Natural killer cell (primary cell): Measurements from ENCODE around the gene KCNMB2. TPM values are rescaled to one million over a fixed set of nuclear protein-coding genes. Genes with fewer than 3 reads are reported as not detected.

Experiments
- ATAC-seq, 3 donors: fragments of 150-1000 bp in 2 of 3; fragments of 200-7000 bp in 1 of 3; cut with Tn5 transposase; 1 replicate in 1 of 3; 2 replicates in 2 of 3; pipeline ENCODE4 v1.10.0; 2021; ENCODE audit warnings: mild to moderate bottlenecking in 2 of 3, moderate library complexity in 2 of 3
- DNase-seq, 2 donors: peaks; one replicate each; pipeline versions ENCODE4 v3.0.0 to v3.0.0-alpha.2; 2013 to 2021; ENCODE audit warnings: mixed read lengths in 1 of 2
- H3K27ac ChIP-seq: one replicate; pipeline ENCODE4 v1.5.1; 2013; ENCODE audit warnings: mild to moderate bottlenecking, low read length
- H3K27me3 ChIP-seq: one replicate; pipeline ENCODE4 v1.6.1; 2013; ENCODE audit warnings: low read length; ENCODE audit not compliant: control insufficient read depth, insufficient read depth
- H3K36me3 ChIP-seq: one replicate; pipeline ENCODE4 v1.6.1; 2013; ENCODE audit warnings: low read length; ENCODE audit not compliant: control insufficient read depth, insufficient read depth
- H3K4me1 ChIP-seq: one replicate; pipeline ENCODE4 v1.6.1; 2013; ENCODE audit warnings: low read length; ENCODE audit not compliant: control insufficient read depth, insufficient read depth
- H3K4me3 ChIP-seq: one replicate; pipeline ENCODE4 v1.5.1; 2013; ENCODE audit warnings: low read length
- H3K9me3 ChIP-seq: one replicate; pipeline ENCODE4 v1.6.1; 2013; ENCODE audit warnings: low read length; ENCODE audit not compliant: control insufficient read depth, insufficient read depth
- H3K27ac Mint-ChIP-seq, 2 donors: one replicate each; pipeline ENCODE4 v1.8.0; 2022; ENCODE audit warnings: mild to moderate bottlenecking in 2 of 2, mixed read lengths in 2 of 2, moderate library complexity in 1 of 2
- H3K27me3 Mint-ChIP-seq, 2 donors: one replicate each; pipeline ENCODE4 v1.8.0; 2022; ENCODE audit warnings: low read depth in 2 of 2, mixed read lengths in 2 of 2
- H3K36me3 Mint-ChIP-seq: one replicate; pipeline ENCODE4 v1.8.0; 2022; ENCODE audit warnings: mixed read lengths
- H3K4me1 Mint-ChIP-seq, 2 donors: one replicate each; pipeline ENCODE4 v1.8.0; 2022; ENCODE audit warnings: mixed read lengths in 2 of 2
- H3K4me3 Mint-ChIP-seq: one replicate; pipeline ENCODE4 v1.8.0; 2022; ENCODE audit warnings: mild to moderate bottlenecking, moderate library complexity, mixed read lengths
- H3K9me3 Mint-ChIP-seq, 2 donors: one replicate each; pipeline ENCODE4 v1.8.0; 2022; ENCODE audit warnings: mixed read lengths in 2 of 2
- WGBS: methylation state at CpG from one replicate; pipeline ENCODE4 v1.1.7; 2013; ENCODE audit warnings: missing lambda C conversion rate; ENCODE audit not compliant: insufficient coverage; 5-methylcytosine and 5-hydroxymethylcytosine counted together
- intact Hi-C: fragments of 100-400 bp; cut with micrococcal nuclease; formaldehyde crosslinking; loops from one replicate; pipeline ENCODE4 v1.14.2; 2022
- total RNA-seq, 4 donors: library from RNA; stranded (reverse); fragments of 120-200 nt in 1 of 4; gene quantifications; one replicate each; pipeline versions ENCODE4 v1.2.3 to v1.2.4, GENCODE V29; 2013 to 2022
- TF ChIP-seq, protein P1 (sequence below): fragments of 200-600 bp; IDR thresholded peaks from one replicate; pipeline ENCODE4 v1.8.0; 2022; ENCODE audit warnings: antibody characterized with exemption

KCNMB2 gene
- total RNA-seq, 3 donors from 2014 or later (not counting 1 experiment from before 2014, with no cell fraction given), result not detected

DNA sequence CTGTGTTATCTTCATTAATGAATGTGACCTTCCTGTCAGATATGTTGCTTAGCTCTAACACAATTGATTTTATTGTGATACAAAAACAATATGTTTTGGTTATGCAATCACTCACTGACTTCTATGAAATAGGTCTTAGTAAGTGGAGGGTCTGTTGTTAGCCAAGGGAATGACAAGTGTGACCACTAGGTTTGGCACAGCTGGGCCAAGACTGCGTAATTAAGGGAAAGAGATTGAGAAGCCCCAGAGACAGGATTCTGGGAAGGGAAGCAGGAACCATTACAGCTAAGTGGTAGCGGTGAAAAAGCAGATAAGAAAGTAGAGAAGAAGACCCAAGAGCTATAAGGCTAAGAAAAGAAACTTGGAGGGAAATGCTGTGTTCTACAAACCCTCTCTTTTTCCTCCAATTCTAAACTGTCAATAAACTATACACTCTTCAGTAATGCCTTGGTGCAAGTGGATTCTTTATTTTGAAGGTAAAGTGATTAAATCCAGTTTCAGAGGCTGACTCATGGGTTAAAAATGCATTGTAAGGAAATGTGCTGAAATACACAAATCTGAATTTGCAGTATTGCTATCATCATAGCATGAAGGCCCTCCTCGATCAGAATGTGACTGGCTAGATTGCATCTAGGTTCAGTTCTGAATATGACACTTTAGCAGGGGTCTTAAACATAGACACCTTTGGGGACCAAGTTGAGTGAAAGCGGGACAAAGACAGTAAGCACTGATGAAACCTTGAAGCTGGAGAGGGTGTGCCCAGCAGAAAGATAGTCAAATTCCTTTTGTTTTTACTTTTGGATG is 26.1 kb downstream of the KCNMB2 start:
- ATAC-seq (no peak), DNase-seq (no peak)
- WGBS, result 92% methylated on average over 4 of the region's 4 CpGs
- Histone ChIP-seq H3K9me3 (no peaks in the 10 kb centered on the region), H3K4me1 (no peaks in the 10 kb centered on the region), H3K36me3 (no peaks in the 10 kb centered on the region), H3K4me3 (no peak overlapping the region), H3K27me3 (no peaks in the 10 kb centered on the region), H3K27ac (no peak overlapping the region)
- intact Hi-C loops, result no loop called here
- H3K4me3 Mint-ChIP-seq, result no peak overlapping the region
- TF ChIP-seq, protein P1, sequence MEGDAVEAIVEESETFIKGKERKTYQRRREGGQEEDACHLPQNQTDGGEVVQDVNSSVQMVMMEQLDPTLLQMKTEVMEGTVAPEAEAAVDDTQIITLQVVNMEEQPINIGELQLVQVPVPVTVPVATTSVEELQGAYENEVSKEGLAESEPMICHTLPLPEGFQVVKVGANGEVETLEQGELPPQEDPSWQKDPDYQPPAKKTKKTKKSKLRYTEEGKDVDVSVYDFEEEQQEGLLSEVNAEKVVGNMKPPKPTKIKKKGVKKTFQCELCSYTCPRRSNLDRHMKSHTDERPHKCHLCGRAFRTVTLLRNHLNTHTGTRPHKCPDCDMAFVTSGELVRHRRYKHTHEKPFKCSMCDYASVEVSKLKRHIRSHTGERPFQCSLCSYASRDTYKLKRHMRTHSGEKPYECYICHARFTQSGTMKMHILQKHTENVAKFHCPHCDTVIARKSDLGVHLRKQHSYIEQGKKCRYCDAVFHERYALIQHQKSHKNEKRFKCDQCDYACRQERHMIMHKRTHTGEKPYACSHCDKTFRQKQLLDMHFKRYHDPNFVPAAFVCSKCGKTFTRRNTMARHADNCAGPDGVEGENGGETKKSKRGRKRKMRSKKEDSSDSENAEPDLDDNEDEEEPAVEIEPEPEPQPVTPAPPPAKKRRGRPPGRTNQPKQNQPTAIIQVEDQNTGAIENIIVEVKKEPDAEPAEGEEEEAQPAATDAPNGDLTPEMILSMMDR, result no peak
- H3K9me3 Mint-ChIP-seq, result peaks cover 5 to 9% of the 10 kb centered on the region in 2 donors
- H3K36me3 Mint-ChIP-seq, result no peaks in the 10 kb centered on the region
- H3K27ac Mint-ChIP-seq, result no peak overlapping the region
- no peaks in the 10 kb centered on the region for H3K4me1 Mint-ChIP-seq
- no peaks in the 10 kb centered on the region for H3K27me3 Mint-ChIP-seq

DNA sequence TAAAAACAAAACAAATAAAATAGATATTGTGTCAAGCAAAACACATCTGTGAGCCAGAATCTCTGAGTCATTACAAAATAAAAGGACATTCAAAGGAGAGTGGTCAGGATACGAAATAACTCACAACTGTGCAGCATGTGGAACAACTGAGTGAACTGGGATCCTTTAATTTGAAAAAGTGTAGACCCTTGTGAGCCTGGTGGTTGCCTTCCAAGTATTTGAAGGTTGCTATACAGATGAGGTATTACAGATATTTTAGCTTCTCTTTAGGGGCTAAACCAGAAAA is 26.7 kb downstream of the KCNMB2 start:
- Histone ChIP-seq H3K27ac (no peak overlapping the region), H3K36me3 (no peaks in the 10 kb centered on the region), H3K27me3 (no peaks in the 10 kb centered on the region), H3K4me3 (no peak overlapping the region), H3K9me3 (no peaks in the 10 kb centered on the region), H3K4me1 (no peaks in the 10 kb centered on the region)
- no peaks in the 10 kb centered on the region for H3K27me3 Mint-ChIP-seq
- 65% methylated on average over 1 of the region's 1 CpG for WGBS
- intact Hi-C loops, result no loop called here
- H3K4me1 Mint-ChIP-seq, result no peaks in the 10 kb centered on the region
- TF ChIP-seq, protein P1, result no peak
- H3K4me3 Mint-ChIP-seq, result no peak overlapping the region
- ATAC-seq (no peak), DNase-seq (no peak)
- H3K27ac Mint-ChIP-seq, result no peak overlapping the region
- H3K36me3 Mint-ChIP-seq, result no peaks in the 10 kb centered on the region
- H3K9me3 Mint-ChIP-seq, result peaks cover 5 to 9% of the 10 kb centered on the region in 2 donors

DNA sequence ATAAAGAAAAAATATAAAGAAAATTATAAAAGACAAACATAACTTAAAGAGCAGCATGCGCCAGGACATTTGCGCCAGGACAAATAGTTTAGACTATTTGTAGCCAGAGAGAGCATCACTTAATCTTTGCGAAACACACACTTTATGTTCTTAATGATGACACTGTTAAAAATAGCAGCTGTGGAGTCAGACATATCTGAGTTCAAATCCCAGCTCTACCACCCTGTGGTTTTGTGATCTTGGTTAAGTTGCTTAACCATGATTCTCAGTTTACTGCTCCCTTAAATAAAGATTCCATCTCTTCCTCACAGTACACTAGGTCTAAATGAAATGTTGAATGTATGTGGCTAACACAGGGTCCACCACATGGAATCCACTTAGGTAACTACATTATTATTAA is 31.4 kb downstream of the KCNMB2 start:
- ATAC-seq (no peak), DNase-seq (no peak)
- Mint-ChIP-seq H3K4me3 (no peak overlapping the region), H3K36me3 (no peaks in the 10 kb centered on the region), H3K27me3 (no peaks in the 10 kb centered on the region), H3K9me3 (peaks cover 5% of the 10 kb centered on the region in 2 donors), H3K4me1 (no peaks in the 10 kb centered on the region), H3K27ac (no peak overlapping the region)
- H3K4me3 ChIP-seq, result no peak overlapping the region
- H3K4me1 ChIP-seq, result no peaks in the 10 kb centered on the region
- TF ChIP-seq, protein P1, result no peak
- no peaks in the 10 kb centered on the region for H3K36me3 ChIP-seq
- intact Hi-C loops, result no loop called here
- WGBS, result 94% methylated on average over 3 of the region's 3 CpGs
- H3K27me3 ChIP-seq, result no peaks in the 10 kb centered on the region
- H3K9me3 ChIP-seq, result no peaks in the 10 kb centered on the region
- no peak overlapping the region for H3K27ac ChIP-seq

DNA sequence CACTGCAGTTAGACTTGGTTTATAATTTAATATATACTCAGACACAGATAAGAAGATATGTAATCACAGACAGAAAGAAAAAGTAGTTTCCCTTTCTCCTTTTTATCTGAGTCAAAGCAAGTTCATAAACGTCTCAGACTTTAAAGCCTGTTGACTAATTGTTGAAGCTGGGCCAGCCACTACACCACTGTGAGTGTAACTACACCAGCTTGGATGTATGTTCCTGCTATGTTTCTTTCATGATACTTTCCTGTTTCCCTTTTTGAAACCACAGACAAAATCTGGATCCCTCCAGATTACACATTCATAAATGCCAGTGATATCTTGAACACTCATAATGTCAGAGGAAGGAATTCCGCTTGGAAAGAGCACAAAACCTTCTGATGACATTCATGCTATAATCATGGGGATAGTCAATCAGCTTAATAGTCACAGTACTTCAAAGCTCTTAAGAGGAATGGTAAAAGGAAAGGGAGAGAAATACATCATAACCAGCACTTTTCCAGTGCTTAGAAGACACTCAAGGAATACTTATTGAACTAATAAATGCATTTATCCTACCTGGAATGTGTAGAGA is 32.0 kb downstream of the KCNMB2 start:
- ATAC-seq (no peak), DNase-seq (no peak)
- H3K9me3 ChIP-seq, result no peaks in the 10 kb centered on the region
- intact Hi-C loops, result no loop called here
- Mint-ChIP-seq H3K4me3 (no peak overlapping the region), H3K36me3 (no peaks in the 10 kb centered on the region), H3K4me1 (no peaks in the 10 kb centered on the region), H3K9me3 (peaks cover 5% of the 10 kb centered on the region in 2 donors), H3K27me3 (no peaks in the 10 kb centered on the region), H3K27ac (no peak overlapping the region)
- H3K36me3 ChIP-seq, result no peaks in the 10 kb centered on the region
- 55% methylated on average over 2 of the region's 2 CpGs for WGBS
- TF ChIP-seq, protein P1, result no peak
- no peaks in the 10 kb centered on the region for H3K27me3 ChIP-seq
- no peak overlapping the region for H3K4me3 ChIP-seq
- H3K27ac ChIP-seq, result no peak overlapping the region
- no peaks in the 10 kb centered on the region for H3K4me1 ChIP-seq
